Activated CD4-positive, alpha-beta T cell treated with anti-CD3 and anti-CD28 coated beads, Interleukin-2, Interleukin-6, amounts not matched to agents 100 ng/mL and 50 ng/mL, durations not matched to agents 16 hours and 8 hours (primary cell): ENCODE results near the gene SCYGR3.
"Not testable (repeated sequence)": the region's sequence is repeated elsewhere in the genome, so short reads cannot be mapped to it uniquely, and the experiment has no call there.

ENCODE experiments used
- DNase-seq: peaks from one replicate; pipeline ENCODE4 v3.0.0-alpha.2; 2020

Gene SCYGR3

DNA sequence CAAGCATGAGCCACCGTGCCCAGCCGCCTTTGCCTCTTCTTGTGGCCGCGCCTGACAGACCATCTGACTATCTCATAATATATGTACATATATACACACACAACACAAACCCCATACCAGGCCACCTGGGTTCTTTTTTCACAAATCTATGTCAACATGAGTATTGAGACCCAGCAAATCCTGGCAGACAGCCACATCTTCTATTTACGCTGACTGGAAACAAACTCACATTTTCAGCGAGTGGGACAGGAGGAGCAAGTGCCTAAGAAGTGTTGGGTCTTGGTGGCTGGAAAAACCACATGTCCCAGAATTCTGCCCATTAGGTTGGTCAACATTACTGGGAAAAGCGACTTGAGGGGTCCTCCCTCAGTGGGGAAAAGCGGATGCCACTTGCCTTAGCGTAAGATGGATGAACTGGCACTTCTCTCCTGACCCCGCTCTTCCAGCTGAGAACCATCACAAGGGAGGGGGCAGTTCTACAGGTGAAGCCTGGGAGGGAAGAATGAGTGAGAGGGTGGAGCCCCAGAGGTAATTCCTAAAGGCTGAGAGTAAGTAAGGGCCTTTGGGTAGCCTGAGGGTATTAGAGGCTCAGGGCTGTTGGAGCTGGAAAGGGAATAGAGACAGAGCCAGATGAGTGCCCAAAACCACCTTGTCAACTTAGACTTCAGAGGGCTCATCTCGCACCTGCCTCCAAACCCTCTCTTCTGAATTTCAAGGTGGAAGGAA is 1.9 kb downstream of the SCYGR3 start:
- no peak for DNase-seq

DNA sequence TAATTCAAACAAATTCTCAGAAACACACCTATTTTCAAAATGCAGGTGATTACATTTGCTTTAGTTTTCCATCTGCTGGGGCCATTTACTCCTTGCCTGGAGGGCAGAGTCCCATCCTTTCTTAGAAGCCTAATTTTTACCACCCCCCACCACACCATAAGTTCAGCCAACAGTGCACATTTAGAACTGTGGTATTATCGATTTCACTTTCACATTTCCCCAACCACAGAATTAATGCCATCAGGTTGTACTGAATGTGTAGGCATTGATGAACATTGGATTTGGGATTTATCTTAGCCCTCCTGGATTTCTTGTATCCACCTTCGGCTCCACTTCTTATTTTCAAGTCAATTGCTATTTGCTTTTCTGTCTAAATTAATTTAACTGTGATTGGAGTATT is 4.5 kb downstream of the SCYGR3 start:
- no peak for DNase-seq

DNA sequence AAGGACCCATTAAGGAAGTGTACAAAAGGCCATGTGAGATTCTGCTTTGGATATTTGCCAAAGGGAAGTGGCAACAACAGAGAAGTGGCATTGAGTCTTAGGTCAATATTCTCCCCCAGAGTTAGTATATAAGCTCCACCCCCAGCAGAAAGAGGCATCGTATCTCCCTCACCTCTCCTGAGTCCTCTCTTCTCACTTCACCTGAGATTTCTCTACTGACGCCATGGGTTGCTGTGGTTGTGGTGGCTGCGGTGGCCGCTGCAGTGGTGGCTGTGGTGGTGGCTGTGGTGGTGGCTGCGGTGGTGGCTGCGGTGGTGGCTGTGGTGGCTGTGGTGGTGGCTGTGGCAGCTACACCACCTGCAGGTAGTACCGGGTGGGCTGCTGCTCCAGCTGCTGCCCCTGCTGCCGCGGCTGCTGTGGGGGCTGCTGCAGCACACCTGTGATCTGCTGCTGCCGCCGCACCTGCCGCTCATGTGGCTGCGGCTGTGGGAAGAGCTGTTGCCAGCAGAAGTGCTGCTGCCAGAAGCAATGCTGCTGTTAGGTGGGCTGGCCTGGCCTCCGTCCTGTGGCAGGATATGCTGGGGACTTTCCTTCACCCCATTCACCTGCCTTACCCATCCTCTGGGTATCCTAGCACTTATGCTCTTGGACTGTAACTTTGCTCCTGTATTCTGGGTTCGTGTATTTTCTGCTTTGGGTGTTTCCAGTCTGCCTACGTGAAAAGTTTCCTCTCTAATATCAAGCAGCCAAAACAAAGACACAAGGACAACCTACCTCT is 5.9 kb downstream of the SCYGR3 start:
- DNase-seq: no peak

DNA sequence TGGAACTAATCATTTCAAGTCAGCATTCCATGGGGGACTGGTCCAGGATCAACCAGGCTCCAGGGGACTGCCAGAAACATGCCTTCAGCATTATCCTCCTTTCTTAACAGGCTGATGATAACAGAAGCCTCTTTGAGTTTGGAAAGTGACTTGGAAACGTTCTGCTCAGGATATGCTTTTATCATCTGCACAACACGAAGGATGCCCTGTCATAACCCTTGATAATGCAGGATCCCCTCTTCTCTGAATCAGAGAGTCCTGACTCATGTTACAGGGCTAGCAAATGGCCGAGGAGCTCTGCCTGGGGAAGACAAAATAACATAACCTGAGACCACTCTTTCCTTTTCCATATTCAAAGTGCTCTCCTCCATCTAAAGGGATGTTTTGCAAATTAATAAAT is 6.7 kb downstream of the SCYGR3 start:
- no peak for DNase-seq

DNA sequence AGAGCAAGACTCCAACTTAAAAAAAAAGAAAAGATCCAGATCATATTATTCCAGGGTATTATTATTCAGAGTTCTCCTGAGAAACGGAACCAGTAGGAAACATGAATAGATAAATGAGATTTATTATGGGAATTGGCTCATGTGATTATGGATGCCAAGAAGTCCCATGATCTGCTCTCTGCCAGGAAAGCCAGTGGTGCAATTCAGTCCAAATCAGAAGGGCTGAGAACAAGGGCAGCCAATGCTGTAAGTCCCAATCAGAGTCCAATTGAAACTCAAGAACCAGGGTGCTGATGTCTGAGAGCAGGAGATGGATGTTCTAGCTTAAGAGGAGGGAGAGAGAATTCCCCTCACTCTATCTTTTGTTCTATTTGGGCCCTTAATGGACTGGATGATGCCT is 8.2 kb downstream of the SCYGR3 start:
- no peak for DNase-seq

DNA sequence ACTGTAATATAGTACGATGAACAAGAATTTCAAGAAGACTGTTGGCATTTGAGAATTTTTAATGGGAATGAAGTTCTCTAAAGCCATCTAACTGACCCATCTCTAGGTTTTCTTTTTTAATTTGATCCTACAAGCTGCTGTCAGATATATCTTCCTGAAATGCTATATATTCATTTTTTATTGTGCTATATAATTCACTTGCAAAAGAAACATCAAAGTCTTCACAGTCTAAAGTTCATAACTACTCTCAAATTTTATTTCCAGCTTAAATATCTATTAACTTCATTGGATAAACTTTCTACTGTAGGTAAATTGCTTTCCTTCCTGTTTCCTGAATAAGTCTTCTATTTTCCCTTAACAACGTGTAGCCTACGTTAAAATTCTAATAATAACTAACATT is 12.3 kb downstream of the SCYGR3 start:
- DNase-seq: no peak

DNA sequence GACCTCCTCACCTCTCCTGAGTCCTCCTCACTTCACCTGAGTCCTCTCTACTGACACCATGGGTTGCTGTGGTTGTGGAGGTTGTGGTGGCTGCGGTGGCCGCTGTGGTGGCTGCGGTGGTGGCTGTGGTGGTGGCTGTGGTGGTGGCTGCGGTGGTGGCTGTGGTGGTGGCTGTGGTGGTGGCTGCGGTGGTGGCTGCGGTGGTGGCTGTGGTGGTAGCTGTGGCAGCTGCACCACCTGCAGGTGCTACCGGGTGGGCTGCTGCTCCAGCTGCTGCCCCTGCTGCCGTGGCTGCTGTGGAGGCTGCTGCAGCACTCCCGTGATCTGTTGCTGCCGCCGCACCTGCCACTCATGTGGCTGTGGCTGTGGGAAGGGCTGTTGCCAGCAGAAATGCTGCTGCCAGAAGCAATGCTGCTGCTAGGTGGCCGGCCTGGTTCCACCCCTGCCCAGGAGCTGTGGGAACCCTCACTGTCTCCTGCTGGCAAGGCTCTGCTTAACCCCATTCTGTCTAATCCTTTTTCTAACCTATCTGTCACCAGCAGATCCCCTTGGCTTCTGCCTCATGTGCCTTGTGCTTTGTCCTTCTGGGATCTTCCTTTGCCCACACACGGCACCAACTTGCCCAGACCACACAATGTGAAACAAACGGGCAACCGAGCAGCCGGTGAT is 15.7 kb downstream of the SCYGR3 start, which contains the start of gene SCYGR2:
TSS of gene SCYGR2 (plus strand) at position 59 of the 669 bp plus-strand sequence. CDS start at position 59, 0 bp downstream.
- not testable (repeated sequence) for DNase-seq

DNA sequence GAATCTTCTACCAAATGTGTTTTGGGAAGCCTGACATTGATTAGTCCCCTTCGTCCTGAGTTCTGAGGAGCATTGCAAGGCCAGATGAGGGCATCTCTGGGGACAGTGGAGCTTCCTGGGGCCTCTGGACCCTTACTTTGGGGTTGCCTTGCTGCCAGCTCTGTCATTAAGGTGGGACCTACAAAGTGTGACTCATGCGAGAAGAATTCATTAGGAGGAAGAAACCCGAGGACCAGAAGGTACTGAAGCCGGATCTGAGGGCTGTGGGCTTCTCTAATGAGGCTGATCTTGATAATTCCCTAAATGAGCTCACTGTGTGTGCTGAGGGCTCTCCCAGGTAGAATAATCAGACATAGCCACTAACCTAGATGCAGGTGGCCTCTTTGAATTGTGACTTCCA is 16.6 kb downstream of the SCYGR3 start:
- no peak for DNase-seq

DNA sequence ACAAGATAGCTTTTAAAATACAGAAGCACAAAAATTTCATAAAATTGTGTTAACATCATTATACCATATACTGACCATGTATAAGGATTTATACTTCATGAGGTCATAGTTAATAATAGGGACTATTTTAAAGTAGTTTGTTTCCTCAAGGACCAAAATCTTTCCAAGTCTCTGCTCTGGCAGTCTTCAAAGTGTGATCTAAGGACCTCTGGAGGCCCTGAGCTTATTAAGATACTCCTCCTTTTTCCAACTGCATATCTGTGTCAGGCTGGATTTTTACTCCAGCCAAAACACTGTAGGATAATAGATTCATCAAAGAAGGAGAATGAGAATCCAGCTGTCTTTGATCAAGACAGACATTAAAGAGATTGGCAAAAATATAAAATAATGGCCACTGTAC is 17.6 kb downstream of the SCYGR3 start:
- no peak for DNase-seq

DNA sequence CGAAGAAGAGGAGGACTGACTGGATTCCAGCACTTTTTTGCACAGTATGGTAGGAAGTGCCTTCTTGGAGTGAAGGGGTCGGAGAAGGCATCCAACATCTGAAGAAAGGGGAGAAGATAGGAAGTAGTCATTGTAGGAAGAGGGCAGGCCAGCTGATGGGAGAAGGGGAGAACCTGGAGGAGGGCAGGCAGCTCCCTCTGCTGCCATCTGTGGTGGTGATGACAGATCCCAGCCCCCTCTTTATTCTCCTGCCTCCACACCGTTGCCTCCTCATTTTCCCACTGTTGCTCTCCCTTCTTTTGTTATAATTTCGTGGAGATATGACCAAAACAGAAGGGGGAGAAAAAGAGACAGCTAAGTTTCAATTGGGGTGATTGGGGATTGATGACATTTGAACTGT is 18.8 kb downstream of the SCYGR3 start:
- no peak for DNase-seq

DNA sequence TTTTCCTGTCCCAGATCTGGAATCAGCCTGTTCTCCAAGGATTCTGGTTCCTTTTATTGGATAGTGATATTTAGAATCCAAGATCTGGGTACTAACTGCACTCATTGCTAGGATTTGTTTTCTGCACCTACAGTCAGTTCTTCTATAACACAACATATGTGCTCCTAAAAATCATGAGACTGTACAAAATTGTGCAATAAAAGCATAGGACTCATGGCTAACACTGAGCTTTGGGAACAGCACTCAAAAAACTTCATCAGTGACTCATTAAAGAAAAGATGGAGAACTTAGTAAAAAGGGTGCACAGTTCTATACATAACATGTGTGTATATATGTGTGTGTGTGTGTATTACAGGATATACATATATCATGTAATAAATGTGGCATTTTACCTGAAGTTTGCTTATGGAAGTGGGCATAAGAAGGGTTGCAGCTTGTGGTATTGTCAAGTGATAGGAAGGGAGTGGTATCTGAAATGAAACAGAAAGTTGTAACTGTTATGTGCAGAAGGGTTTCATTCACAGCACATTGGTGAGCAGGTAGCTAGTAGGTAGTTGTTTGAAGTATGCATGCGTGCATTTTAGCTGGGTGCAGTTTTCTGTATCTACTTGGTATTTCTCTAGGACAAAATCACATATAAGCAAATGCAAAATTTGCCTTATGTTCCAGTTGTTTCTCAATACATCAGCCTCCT is 21.8 kb downstream of the SCYGR3 start:
- no peak for DNase-seq

DNA sequence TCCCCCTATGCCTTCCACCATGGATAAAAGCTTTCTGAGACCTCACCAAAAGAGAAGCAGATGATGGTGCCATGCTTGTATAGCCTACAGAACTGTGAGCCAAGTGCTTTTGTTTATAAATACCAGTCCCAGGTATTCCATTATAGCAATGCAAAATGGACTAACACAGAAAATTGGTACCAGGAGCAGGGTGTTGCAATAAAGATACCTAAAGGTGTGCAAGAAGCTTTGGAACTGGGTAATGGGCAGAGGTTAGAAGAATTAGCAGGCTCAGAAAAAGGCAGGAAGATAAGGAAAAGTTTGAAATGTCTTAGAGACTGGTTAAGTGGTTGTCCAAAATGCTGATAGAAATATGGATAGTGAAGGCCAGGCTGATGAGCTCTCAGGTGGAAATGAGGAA is 32.3 kb downstream of the SCYGR3 start:
- DNase-seq: no peak

DNA sequence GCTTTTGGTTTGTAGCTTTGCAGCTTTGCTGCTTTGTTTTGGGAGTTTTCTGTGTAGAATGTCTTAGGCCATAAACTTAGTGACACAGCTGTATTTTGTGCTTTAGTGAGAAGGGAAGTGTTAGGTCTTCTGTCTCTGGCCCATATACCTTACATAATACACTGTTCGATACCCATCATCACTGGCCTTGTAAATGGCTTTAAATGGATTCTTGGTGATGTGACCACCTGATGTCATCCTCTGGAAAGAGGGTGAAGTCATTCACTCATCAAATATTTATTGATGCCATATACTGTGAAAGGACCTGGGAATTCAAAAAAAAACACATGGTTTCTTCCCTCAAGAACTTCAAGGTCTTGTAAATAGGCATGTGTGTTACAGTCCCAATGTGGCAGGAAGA is 34.8 kb downstream of the SCYGR3 start:
- DNase-seq: no peak

DNA sequence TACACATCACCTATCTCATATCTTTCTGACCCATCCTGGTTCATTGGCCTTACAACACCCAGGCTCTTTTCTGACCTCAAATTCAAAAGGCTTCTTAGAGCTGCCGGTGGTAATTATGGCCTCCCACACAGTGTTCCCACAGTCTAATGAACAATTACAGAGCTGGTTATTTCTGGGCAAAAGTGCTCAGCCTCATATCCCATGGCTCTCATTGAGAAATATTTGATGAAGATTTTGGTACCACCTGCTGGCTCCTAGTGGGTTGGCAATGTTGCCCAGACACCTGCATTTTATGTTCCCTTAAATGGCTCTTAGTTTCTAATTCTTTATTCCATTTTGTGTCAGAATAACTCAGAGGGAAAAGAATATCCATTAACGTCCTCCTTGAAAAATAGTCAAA is 36.0 kb downstream of the SCYGR3 start:
- no peak for DNase-seq

DNA sequence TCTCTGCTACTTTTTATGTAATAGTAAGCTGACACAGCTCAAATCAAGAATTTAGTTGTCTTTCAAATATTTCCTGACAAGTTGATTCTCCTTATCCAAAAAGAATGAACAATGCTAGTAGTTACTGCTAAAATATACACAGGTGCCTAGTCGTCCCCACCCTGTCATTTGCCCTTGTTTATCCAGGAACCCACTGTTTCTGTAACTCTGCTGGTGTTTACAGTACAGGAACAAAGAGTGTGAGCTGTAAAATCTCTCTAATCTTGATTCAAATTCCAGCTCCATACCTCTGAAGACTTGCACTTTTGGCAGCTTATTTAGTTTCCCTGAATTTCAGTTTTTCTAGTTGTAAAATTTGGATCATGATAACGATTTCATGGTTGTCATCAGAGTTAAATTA is 37.1 kb downstream of the SCYGR3 start:
- no peak for DNase-seq

DNA sequence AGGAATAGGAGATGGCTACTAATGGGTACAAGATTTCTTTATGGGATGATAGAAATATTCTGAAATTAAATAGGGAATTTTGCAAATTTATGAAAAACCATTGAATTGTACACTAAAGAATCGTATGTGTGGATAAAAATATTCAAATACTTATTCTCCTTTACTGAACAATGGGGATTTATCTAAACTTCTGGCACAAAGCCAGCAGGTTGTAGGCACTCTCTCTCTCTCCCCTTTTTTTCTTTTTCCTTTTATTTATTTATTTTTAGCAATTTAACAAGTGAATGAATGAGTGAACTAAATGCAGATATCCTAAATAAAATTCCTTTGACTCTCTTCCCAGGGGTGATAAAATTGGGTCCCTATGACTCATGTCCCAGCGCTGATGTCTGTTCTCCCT is 37.8 kb downstream of the SCYGR3 start:
- DNase-seq: no peak

DNA sequence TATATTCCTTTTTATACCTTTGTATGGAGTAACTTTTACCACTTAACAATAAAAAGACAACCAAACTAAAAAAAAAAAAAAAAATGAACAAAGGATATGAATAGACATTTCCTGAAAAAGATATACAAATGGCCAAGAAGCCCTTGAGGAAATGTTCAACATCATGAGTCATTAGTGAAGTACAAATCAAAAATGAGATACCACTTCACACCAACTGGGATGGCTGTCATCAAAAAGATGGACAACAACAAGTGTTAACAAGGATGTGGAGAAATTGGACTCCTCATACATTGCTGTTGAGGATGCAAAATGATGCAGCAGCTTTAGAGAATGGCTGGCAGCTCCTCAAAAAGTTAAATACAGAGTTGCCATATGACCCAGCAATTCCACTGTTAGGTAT is 38.5 kb downstream of the SCYGR3 start:
- DNase-seq: no peak

DNA sequence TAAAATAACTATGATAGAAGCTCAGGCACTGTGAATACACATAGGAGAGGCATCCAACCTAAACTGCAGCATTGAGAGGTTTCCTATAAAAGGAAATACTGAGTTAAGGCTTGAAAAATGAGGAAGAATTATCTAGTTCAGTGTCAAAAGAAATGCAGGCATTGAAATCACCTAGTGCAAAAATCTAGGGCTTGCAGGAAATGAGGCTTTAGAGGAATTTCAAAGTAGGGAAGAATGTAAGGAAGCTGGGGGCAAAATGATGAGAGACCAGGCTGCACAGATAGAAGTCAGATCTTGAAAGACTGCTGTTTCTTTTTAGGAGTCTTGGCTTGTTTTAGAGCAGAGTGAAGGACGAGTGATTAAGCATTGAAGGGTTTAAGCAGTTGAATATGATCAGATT is 44.0 kb downstream of the SCYGR3 start:
- DNase-seq: no peak

DNA sequence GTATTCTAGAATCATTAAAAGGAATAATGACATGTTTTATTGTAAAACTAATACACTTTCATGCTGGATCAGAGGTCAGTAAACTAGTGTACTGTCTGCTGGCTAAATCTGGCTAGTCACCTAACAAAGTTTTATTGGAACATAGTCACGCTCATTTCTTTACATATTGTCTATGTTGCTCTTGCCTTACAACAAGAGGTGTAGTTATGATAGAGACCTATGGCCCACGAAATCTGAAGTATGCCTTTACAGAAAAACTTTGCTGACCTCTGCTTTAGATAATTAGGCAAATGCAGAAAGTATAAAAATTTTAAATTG is 45.8 kb downstream of the SCYGR3 start:
- DNase-seq: no peak

DNA sequence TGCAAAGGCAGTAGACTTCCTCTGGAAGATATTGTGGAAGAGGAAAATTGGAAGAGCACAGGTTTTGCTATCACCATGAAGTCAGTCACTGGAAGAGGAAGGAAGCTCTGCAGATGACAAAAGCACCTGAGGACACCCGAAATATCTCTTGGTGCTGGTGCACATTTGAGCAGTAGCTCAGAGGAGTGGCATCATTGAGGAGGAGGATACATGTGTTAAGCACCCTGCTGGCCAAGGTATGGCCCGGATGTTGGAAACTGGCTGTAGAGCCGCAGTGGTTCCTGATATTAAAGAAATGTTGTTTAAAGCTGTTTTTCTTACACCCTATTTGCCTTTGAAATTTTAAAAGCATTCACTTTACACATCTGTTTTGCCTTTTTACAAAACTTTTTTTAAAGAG is 48.6 kb downstream of the SCYGR3 start:
- no peak for DNase-seq

DNA sequence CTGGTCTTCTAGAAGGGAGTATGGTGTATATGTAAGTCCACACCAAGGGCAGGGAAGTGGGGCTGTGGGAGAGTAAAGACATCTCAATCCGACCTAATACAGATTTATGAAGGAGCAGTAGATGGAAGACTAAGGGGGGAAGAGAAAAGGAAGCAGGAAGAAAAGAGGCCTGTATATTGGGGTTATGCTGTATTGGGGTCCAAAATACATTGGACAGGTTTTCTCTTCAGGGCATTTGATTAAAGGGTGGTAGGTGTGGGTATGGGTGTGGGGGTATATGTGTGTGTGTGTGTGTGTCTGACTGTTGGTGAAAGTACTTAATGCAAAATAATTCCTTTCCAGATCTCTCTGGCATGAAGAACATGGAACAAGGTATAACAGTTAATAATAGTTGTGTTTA is 49.6 kb downstream of the SCYGR3 start:
- no peak for DNase-seq
